IMR-90 (cell line): ENCODE measurements around the gene JAGN1. TPM values are rescaled to one million over a fixed set of nuclear protein-coding genes. Genes with fewer than 3 reads are reported as not detected.

Source experiments
- ATAC-seq: fragments of 200-7000 bp; cut with Tn5 transposase; 2 replicates; pipeline ENCODE4 v1.9.1; 2020; ENCODE audit warnings: low read depth, mild to moderate bottlenecking, moderate library complexity
- BruUV-seq: library from RNA; stranded (reverse); fragments of 400-500 nt; replicated peaks from 2 replicates; lab custom pipeline; 2021; lab: Mats Ljungman, UMichigan
- CTCF ChIA-PET: fragments of 300-600 bp; formaldehyde crosslinking; extraction: SDS; loops from one replicate; lab custom pipeline; 2021; ENCODE audit warnings: antibody characterized with exemption; lab: Yijun Ruan, JAX
- POLR2A ChIA-PET: fragments of 300-600 bp; sonication (Branson Sonifier 250); formaldehyde crosslinking; loops from one replicate; lab custom pipeline; 2022; ENCODE audit warnings: antibody characterized with exemption; ENCODE audit not compliant: unreplicated experiment; lab: Charles Lee
- DNase-seq: peaks from one replicate; pipeline ENCODE4 v3.0.0; 2013
- H2AFZ ChIP-seq: replicated peaks from 2 replicates; pipeline ENCODE3; 2013; ENCODE audit warnings: low read length, mild to moderate bottlenecking; ENCODE audit not compliant: poor library complexity
- H2AK5ac ChIP-seq: 2 replicates; pipeline ENCODE4 v1.6.1; 2013; ENCODE audit warnings: low read depth, low read length, inconsistent platforms
- H2AK9ac ChIP-seq: replicated peaks from 2 replicates; pipeline ENCODE3; 2013; ENCODE audit warnings: mild to moderate bottlenecking, low read depth, low read length, moderate library complexity; ENCODE audit not compliant: poor library complexity
- H2BK120ac ChIP-seq: 2 replicates; pipeline ENCODE4 v1.6.1; 2013; ENCODE audit warnings: low read depth, low read length, inconsistent platforms
- H2BK15ac ChIP-seq: 3 replicates; pipeline ENCODE4 v1.6.1; 2013; ENCODE audit warnings: low read depth, low read length, inconsistent platforms
- H2BK20ac ChIP-seq: 2 replicates; pipeline ENCODE4 v1.6.1; 2013; ENCODE audit warnings: low read depth, mild to moderate bottlenecking, inconsistent platforms, low read length, moderate library complexity
- H2BK5ac ChIP-seq: 2 replicates; pipeline ENCODE4 v1.6.1; 2013; ENCODE audit warnings: mild to moderate bottlenecking, low read depth, low read length, inconsistent platforms; ENCODE audit not compliant: poor library complexity, severe bottlenecking
- H3K14ac ChIP-seq: replicated peaks from 2 replicates; pipeline ENCODE4 v1.6.1; 2013; ENCODE audit warnings: low read depth, low read length, inconsistent platforms
- H3K18ac ChIP-seq: 2 replicates; pipeline ENCODE4 v1.6.1; 2013; ENCODE audit warnings: low read depth, low read length, control low read depth
- H3K23ac ChIP-seq: 2 replicates; pipeline ENCODE4 v1.6.1; 2013; ENCODE audit warnings: low read depth, low read length, inconsistent platforms
- H3K27ac ChIP-seq: 2 replicates; pipeline ENCODE4 v1.5.1; 2013; ENCODE audit warnings: mild to moderate bottlenecking, control low read depth, low read length; ENCODE audit not compliant: insufficient read depth
- H3K27me3 ChIP-seq: 2 replicates; pipeline ENCODE4 v1.6.1; 2013; ENCODE audit warnings: low read length; ENCODE audit not compliant: control insufficient read depth, insufficient read depth
- H3K36me3 ChIP-seq: 2 replicates; pipeline ENCODE4 v1.6.1; 2013; ENCODE audit warnings: low read length, mixed read lengths; ENCODE audit not compliant: control insufficient read depth, insufficient read depth
- H3K4ac ChIP-seq: 2 replicates; pipeline ENCODE4 v1.6.1; 2013; ENCODE audit warnings: low read depth, low read length, inconsistent platforms
- H3K4me1 ChIP-seq: 2 replicates; pipeline ENCODE4 v1.6.1; 2013; ENCODE audit warnings: low read length, mixed read lengths; ENCODE audit not compliant: control insufficient read depth, insufficient read depth
- H3K4me2 ChIP-seq: 2 replicates; pipeline ENCODE4 v1.6.1; 2013; ENCODE audit warnings: low read depth, mild to moderate bottlenecking, control low read depth, low read length, moderate library complexity
- H3K4me3 ChIP-seq: 2 replicates; pipeline ENCODE4 v1.5.1; 2013; ENCODE audit warnings: low read depth, mild to moderate bottlenecking, control low read depth, low read length, moderate library complexity; ENCODE audit not compliant: insufficient read depth
- H3K56ac ChIP-seq: 2 replicates; pipeline ENCODE4 v1.6.1; 2013; ENCODE audit warnings: low read length, inconsistent platforms; ENCODE audit not compliant: insufficient read depth; ENCODE audit errors: extremely low read depth
- H3K79me1 ChIP-seq, 2 experiments: 2 replicates each; pipeline ENCODE4 v1.6.1; 2013; ENCODE audit warnings: low read length in 2 of 2, inconsistent platforms in 1 of 2, low read depth in 1 of 2
- H3K9ac ChIP-seq: 2 replicates; pipeline ENCODE4 v1.6.1; 2013; ENCODE audit warnings: low read depth, low read length, control low read depth
- H3K9me1 ChIP-seq: 2 replicates; pipeline ENCODE4 v1.6.1; 2013; ENCODE audit warnings: low read length, inconsistent platforms; ENCODE audit not compliant: insufficient read depth
- H3K9me3 ChIP-seq: 2 replicates; pipeline ENCODE4 v1.6.1; 2013; ENCODE audit warnings: low read length; ENCODE audit not compliant: control insufficient read depth, insufficient read depth
- H4K20me1 ChIP-seq: 2 replicates; pipeline ENCODE4 v1.6.1; 2013; ENCODE audit warnings: low read length, inconsistent platforms; ENCODE audit not compliant: insufficient read depth
- H4K5ac ChIP-seq: 2 replicates; pipeline ENCODE4 v1.6.1; 2013; ENCODE audit warnings: mild to moderate bottlenecking, low read depth, low read length, control low read depth
- H4K8ac ChIP-seq, 2 experiments: 2 replicates each; pipeline ENCODE4 v1.6.1; 2013; ENCODE audit warnings: low read depth in 2 of 2, low read length in 2 of 2, control low read depth in 1 of 2, inconsistent platforms in 1 of 2
- H4K91ac ChIP-seq: 2 replicates; pipeline ENCODE4 v1.6.1; 2013; ENCODE audit warnings: low read depth, low read length, inconsistent platforms; ENCODE audit not compliant: insufficient read depth
- BHLHE40 ChIP-seq: fragments of 150-350 bp; IDR thresholded peaks from 2 replicates; pipeline ENCODE4 v1.6.1; 2016; ENCODE audit warnings: mild to moderate bottlenecking, low read depth, low read length
- CEBPB ChIP-seq: IDR thresholded peaks from 2 replicates; pipeline ENCODE4 v1.6.1; 2012; ENCODE audit warnings: low read depth, low read length, improper control_type of control experiment
- CHD1 ChIP-seq: IDR thresholded peaks from 2 replicates; pipeline ENCODE4 v1.6.1; 2012; ENCODE audit warnings: low read depth, low read length, improper control_type of control experiment
- CTCF ChIP-seq: conservative IDR thresholded peaks from 2 replicates; pipeline ENCODE4 v1.5.1; 2012; ENCODE audit warnings: mild to moderate bottlenecking, low read depth, low read length, improper control_type of control experiment
- ELK1 ChIP-seq: fragments of 150-350 bp; IDR thresholded peaks from 2 replicates; pipeline ENCODE4 v1.6.1; 2016; ENCODE audit warnings: low read depth, mild to moderate bottlenecking, low read length, moderate library complexity, borderline replicate concordance
- FOS ChIP-seq: fragments of 150-350 bp; IDR thresholded peaks from 2 replicates; pipeline ENCODE4 v1.6.1; 2016; ENCODE audit warnings: low read depth, low read length
- MAFK ChIP-seq: IDR thresholded peaks from 2 replicates; pipeline ENCODE4 v1.6.1; 2012; ENCODE audit warnings: low read depth, low read length, improper control_type of control experiment
- MAZ ChIP-seq: IDR thresholded peaks from 2 replicates; pipeline ENCODE4 v1.6.1; 2012; ENCODE audit warnings: low read depth, mild to moderate bottlenecking, low read length, improper control_type of control experiment, moderate library complexity, borderline replicate concordance
- MXI1 ChIP-seq: IDR thresholded peaks from 2 replicates; pipeline ENCODE4 v1.6.1; 2012; ENCODE audit warnings: low read depth, mild to moderate bottlenecking, low read length, moderate library complexity, borderline replicate concordance
- NFE2L2 ChIP-seq: fragments of 150-350 bp; IDR thresholded peaks from 2 replicates; pipeline ENCODE4 v1.6.1; 2016; ENCODE audit warnings: low read depth, mild to moderate bottlenecking, low read length
- POLR2A ChIP-seq: IDR thresholded peaks from 2 replicates; pipeline ENCODE4 v1.6.1; 2012; ENCODE audit warnings: mild to moderate bottlenecking, low read depth, low read length
- RAD21 ChIP-seq: IDR thresholded peaks from 2 replicates; pipeline ENCODE4 v1.6.1; 2012; ENCODE audit warnings: low read length, improper control_type of control experiment
- RCOR1 ChIP-seq: IDR thresholded peaks from 2 replicates; pipeline ENCODE4 v1.6.1; 2012; ENCODE audit warnings: mild to moderate bottlenecking, low read length, improper control_type of control experiment; ENCODE audit not compliant: insufficient replicate concordance
- RFX5 ChIP-seq: IDR thresholded peaks from 2 replicates; pipeline ENCODE4 v1.8.0; 2012; ENCODE audit warnings: low read depth, mild to moderate bottlenecking, low read length, moderate library complexity
- SMC3 ChIP-seq: fragments of 150-350 bp; IDR thresholded peaks from 2 replicates; pipeline ENCODE4 v1.6.1; 2016; ENCODE audit warnings: low read depth, mild to moderate bottlenecking, antibody characterized with exemption, low read length, moderate library complexity
- WGBS, 2 experiments: methylation state at CpG; one replicate each; pipeline versions ENCODE4 v1.1.5 to v1.1.7; 2013; ENCODE audit warnings: missing lambda C conversion rate in 2 of 2; ENCODE audit not compliant: insufficient read length in 1 of 2; ENCODE audit errors: extremely low coverage in 2 of 2; 5-methylcytosine and 5-hydroxymethylcytosine counted together
- dilution Hi-C: fragments of 300-500 bp; cut with HindIII; formaldehyde crosslinking; loops from one replicate; pipeline ENCODE4 v1.14.3; 2018; ENCODE audit warnings: low sequenced_read_pairs; ENCODE audit not compliant: unreplicated experiment
- in situ Hi-C: fragments of 300-500 bp; cut with MboI; formaldehyde crosslinking; loops from 3 replicates; pipeline ENCODE4 v1.14.3; 2019; ENCODE audit warnings: low sequenced_read_pairs, inconsistent platforms, mixed read lengths
- intact Hi-C: fragments of 100-400 bp; cut with micrococcal nuclease; formaldehyde crosslinking; loops from 2 replicates; pipeline ENCODE4 v1.10.0; 2022
- polyA plus RNA-seq, 3 experiments: library from polyadenylated mRNA; depleted of rRNA; stranded (reverse); fragments of >200 nt; gene quantifications; 2 replicates each; pipeline ENCODE4 v1.2.3, GENCODE V29; 2012; ENCODE audit warnings: low replicate concordance in 1 of 3
- total RNA-seq: library from RNA; depleted of rRNA; stranded (reverse); fragments of >200 nt; gene quantifications from 2 replicates; pipeline ENCODE4 v1.2.3, GENCODE V29; 2012
- TF ChIP-seq, protein P1 (sequence below): fragments of 150-350 bp; IDR thresholded peaks from 2 replicates; pipeline ENCODE4 v1.6.1; 2017; ENCODE audit warnings: mild to moderate bottlenecking, antibody characterized with exemption, low read length, low read depth

JAGN1 gene
- total and polyA plus RNA-seq, 2 of the 4 experiments (the other 2 are of a cell fraction), result 32.7 to 39.3 TPM

GRCh38 chr3:9906480-9906879 is 16.1 kb downstream of the JAGN1 start:
- intact Hi-C loops, result no loop called here
- peak overlapping the region; percentile 50 for H2AK9ac ChIP-seq
- POLR2A ChIA-PET, result no interaction called here

More at GRCh38 chr3:9906480-9906879, 16.1 kb downstream of the JAGN1 start:
- H3K27ac ChIP-seq, result no peak overlapping the region
- H3K9ac ChIP-seq, result no peak overlapping the region
- DNase-seq (no peak), ATAC-seq (no peak)
- no peaks in the 10 kb centered on the region for H3K36me3 ChIP-seq
- no peak overlapping the region for H3K56ac ChIP-seq
- no peak overlapping the region for H3K23ac ChIP-seq
- H4K20me1 ChIP-seq, result no peaks in the 10 kb centered on the region
- no peaks in the 10 kb centered on the region for H3K27me3 ChIP-seq
- H4K8ac ChIP-seq, result no peak overlapping the region
- peaks cover 19% of the 10 kb centered on the region for H3K9me1 ChIP-seq
- no peak overlapping the region for H2AFZ ChIP-seq
- TF ChIP-seq FOS (no peak), CTCF (no peak), NFE2L2 (no peak), SMC3 (no peak), RFX5 (no peak), MAZ (no peak), ELK1 (no peak), MXI1 (no peak), MAFK (no peak), CHD1 (no peak), POLR2A (no peak), RAD21 (no peak), CEBPB (no peak), BHLHE40 (no peak), RCOR1 (no peak)
- TF ChIP-seq, protein P1, sequence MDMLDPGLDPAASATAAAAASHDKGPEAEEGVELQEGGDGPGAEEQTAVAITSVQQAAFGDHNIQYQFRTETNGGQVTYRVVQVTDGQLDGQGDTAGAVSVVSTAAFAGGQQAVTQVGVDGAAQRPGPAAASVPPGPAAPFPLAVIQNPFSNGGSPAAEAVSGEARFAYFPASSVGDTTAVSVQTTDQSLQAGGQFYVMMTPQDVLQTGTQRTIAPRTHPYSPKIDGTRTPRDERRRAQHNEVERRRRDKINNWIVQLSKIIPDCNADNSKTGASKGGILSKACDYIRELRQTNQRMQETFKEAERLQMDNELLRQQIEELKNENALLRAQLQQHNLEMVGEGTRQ, result no peak
- H2BK120ac ChIP-seq, result no peak overlapping the region
- H3K4me3 ChIP-seq, result no peak overlapping the region
- H3K4ac ChIP-seq, result no peak overlapping the region
- no peak overlapping the region for H2BK20ac ChIP-seq
- dilution Hi-C loops, result no loop called here
- no peak overlapping the region for H2BK15ac ChIP-seq
- no peak overlapping the region for H2BK5ac ChIP-seq
- no peak overlapping the region for H4K91ac ChIP-seq
- CTCF ChIA-PET, result no interaction called here
- peaks cover 11% of the 10 kb centered on the region for H3K4me1 ChIP-seq
- in situ Hi-C loops, result no loop called here
- no TSS peak for BruUV-seq
- H3K18ac ChIP-seq, result no peak overlapping the region
- H3K9me3 ChIP-seq, result no peaks in the 10 kb centered on the region
- no peak overlapping the region for H2AK5ac ChIP-seq
- no peak overlapping the region for H4K5ac ChIP-seq
- peaks cover 0 to 14% of the 10 kb centered on the region in 2 experiments; a peak in 2 of 4 replicates for H3K79me1 ChIP-seq
- no peak overlapping the region for H3K14ac ChIP-seq
- H3K4me2 ChIP-seq, result no peak overlapping the region
- WGBS, 2 experiments, result no CpG with 5 or more reads among the region's 5 CpGs
